Spleen (tissue), 11 donors: ENCODE data around the gene C2CD2L. TPM values are rescaled to one million over a fixed set of nuclear protein-coding genes. Genes with fewer than 3 reads are reported as not detected.

ENCODE experiments used
- DNase-seq: peaks from one replicate; pipeline ENCODE4 v3.0.0-alpha.2; 2020
- H3K27ac ChIP-seq, 8 donors: fragments of 200-600 bp; sonication (generic) in 7 of 8; 1 replicate in 4 of 8; 2 replicates in 4 of 8; pipeline versions ENCODE4 v1.5.0 to v1.8.0; 2016 to 2021; ENCODE audit warnings: inconsistent platforms in 4 of 8, mild to moderate bottlenecking in 4 of 8, moderate library complexity in 1 of 8
- H3K27me3 ChIP-seq, 7 donors: fragments of 200-600 bp; sonication (generic) in 6 of 7; replicated peaks in 1 of 7; 1 replicate in 4 of 7; 2 replicates in 3 of 7; pipeline versions ENCODE4 v1.5.0 to v1.8.0; 2016 to 2021; ENCODE audit warnings: inconsistent platforms in 3 of 7, mild to moderate bottlenecking in 1 of 7
- H3K36me3 ChIP-seq, 6 donors: fragments of 200-600 bp; sonication (generic) in 5 of 6; 1 replicate in 4 of 6; 2 replicates in 2 of 6; pipeline versions ENCODE4 v1.5.0 to v1.8.0; 2016 to 2021; ENCODE audit warnings: inconsistent platforms in 2 of 6
- H3K4me1 ChIP-seq, 6 donors: fragments of 200-600 bp; sonication (generic) in 5 of 6; 1 replicate in 3 of 6; 2 replicates in 3 of 6; pipeline versions ENCODE4 v1.5.0 to v1.8.0; 2016 to 2021; ENCODE audit warnings: inconsistent platforms in 3 of 6
- H3K4me3 ChIP-seq, 8 donors: fragments of 200-600 bp; sonication (generic) in 7 of 8; 1 replicate in 4 of 8; 2 replicates in 4 of 8; pipeline versions ENCODE4 v1.5.0 to v1.8.0; 2016 to 2021; ENCODE audit warnings: inconsistent platforms in 4 of 8, mild to moderate bottlenecking in 4 of 8, moderate library complexity in 2 of 8
- H3K9me3 ChIP-seq, 8 donors: fragments of 200-600 bp; sonication (generic) in 7 of 8; 1 replicate in 4 of 8; 2 replicates in 4 of 8; pipeline versions ENCODE4 v1.5.0 to v1.8.0; 2016 to 2021; ENCODE audit warnings: inconsistent platforms in 4 of 8
- POLR2A ChIP-seq, 3 donors: fragments of 450-650 bp; IDR thresholded peaks; one replicate each; pipeline ENCODE4 v1.5.1; 2017; ENCODE audit warnings: antibody characterized with exemption in 3 of 3, mild to moderate bottlenecking in 1 of 3
- POLR2AphosphoS5 ChIP-seq, 3 donors: sonication (generic); formaldehyde crosslinking; IDR thresholded peaks; one replicate each; pipeline ENCODE4 v1.5.1; 2017; ENCODE audit warnings: antibody characterized with exemption in 3 of 3
- WGBS, 5 donors: extraction: QIAGEN DNeasy Blood & Tissue Kit in 3 of 5; methylation state at CpG; one replicate each; pipeline versions ENCODE4 v1.1.5 to v1.1.7; 2013 to 2018; 5-methylcytosine and 5-hydroxymethylcytosine counted together
- intact Hi-C: fragments of 100-400 bp; cut with DNase I; formaldehyde crosslinking; loops from one replicate; pipeline ENCODE4 v1.15.0; 2023; ENCODE audit warnings: low total_unique reads
- polyA plus RNA-seq, 3 donors: library from polyadenylated mRNA; stranded (reverse); fragments of 200-250 nt; gene quantifications; one replicate each; pipeline ENCODE4 v1.2.1, GENCODE V29; 2013
- total RNA-seq, 7 donors: library from RNA; depleted of rRNA in 3 of 7; stranded (reverse); fragments of >200 nt in 3 of 7; fragmentation: NEBNext Ultra II Directional in 4 of 7; extraction: Animal tissue kit (Norgen Biotek cat#: 25700) in 4 of 7; gene quantifications; one replicate each; pipeline versions ENCODE4 v1.1.0 to v1.2.1, GENCODE V29; 2016 to 2021
- TF ChIP-seq, protein P1 (sequence below), 11 experiments: fragments of 200-600 bp in 7 of 11; fragments of 450-650 bp in 4 of 11; sonication (generic) in 4 of 11; IDR thresholded peaks in 8 of 11; conservative IDR thresholded peaks in 3 of 11; 1 replicate in 7 of 11; 2 replicates in 4 of 11; pipeline versions ENCODE4 v1.4.0 to v1.8.0; 2016 to 2021; ENCODE audit warnings: antibody characterized with exemption in 11 of 11, inconsistent platforms in 4 of 11, mild to moderate bottlenecking in 1 of 11
- donor health status: healthy with polysubstance abuse.
- donor health status: DM: no; HTN: no; CAD: no; lungs with moderate emphysema.
- donor health status: DM: no; HTN: no; CAD: no.
- donor health status: Bipolar disorder and iron deficiency.
- donor health status: healthy.
- donor health status: DM: no; HTN: no; CAD: no.
- donor health status: DM: yes; HTN: yes; CAD: no.

C2CD2L gene
- total and polyA plus RNA-seq, 10 donors = 5.8 to 19.6 (median 15.7) TPM

DNA sequence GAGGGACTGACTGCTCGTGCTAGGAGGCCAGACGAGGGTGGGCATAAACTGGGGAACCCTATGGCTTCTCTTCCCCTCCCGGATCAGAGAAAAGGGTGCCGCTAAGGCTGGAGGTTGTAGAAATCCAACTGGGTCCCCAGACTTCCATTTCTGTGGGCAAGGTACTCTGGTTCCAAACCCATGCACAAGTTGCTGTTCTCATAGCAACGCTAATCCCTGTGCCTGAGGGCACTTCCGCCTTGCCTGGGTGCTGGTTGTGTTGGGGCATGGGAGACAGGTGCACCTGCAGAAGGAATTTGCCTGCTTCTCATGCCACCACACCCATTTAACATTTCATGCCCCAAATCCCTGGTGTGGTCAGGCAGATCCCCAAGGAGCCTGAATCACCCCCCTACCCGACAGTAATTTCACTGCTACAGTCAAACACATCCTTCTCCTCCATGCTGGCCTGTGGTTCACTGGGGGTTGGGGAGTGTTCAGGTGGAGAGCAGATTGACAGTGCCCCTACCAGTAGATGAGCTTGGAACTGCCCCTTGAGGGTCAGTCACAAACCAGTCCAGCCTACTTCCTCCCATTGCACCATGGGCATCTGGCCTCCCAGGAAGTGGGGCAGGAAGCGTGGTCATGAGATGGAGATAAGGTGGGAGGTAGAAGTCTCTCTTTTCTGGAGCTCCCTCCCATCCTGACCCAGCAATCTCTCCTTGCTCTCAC, 1.2 kb downstream of the C2CD2L start:
- TF ChIP-seq, protein P1, sequence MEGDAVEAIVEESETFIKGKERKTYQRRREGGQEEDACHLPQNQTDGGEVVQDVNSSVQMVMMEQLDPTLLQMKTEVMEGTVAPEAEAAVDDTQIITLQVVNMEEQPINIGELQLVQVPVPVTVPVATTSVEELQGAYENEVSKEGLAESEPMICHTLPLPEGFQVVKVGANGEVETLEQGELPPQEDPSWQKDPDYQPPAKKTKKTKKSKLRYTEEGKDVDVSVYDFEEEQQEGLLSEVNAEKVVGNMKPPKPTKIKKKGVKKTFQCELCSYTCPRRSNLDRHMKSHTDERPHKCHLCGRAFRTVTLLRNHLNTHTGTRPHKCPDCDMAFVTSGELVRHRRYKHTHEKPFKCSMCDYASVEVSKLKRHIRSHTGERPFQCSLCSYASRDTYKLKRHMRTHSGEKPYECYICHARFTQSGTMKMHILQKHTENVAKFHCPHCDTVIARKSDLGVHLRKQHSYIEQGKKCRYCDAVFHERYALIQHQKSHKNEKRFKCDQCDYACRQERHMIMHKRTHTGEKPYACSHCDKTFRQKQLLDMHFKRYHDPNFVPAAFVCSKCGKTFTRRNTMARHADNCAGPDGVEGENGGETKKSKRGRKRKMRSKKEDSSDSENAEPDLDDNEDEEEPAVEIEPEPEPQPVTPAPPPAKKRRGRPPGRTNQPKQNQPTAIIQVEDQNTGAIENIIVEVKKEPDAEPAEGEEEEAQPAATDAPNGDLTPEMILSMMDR (IDR thresholded peaks at IDR 0.05 in 8 of 11, conservative IDR thresholded peaks at IDR 0.05 in 3 of 11) = no peak
- no peak for TF ChIP-seq POLR2AphosphoS5 (IDR thresholded peaks at IDR 0.05)
- TF ChIP-seq POLR2A (IDR thresholded peaks at IDR 0.05) = no peak
- no peaks in the 10 kb centered on the region for H3K27me3 ChIP-seq
- H3K36me3 ChIP-seq = peaks cover 0 to 40% (median 25%) of the 10 kb centered on the region in 6 donors
- H3K27ac ChIP-seq = peak overlapping the region in 7 of 8 donors; percentile 79 to 94 (median 86)
- 10 to 18% (median 16%) methylated on average over 7 to 8 of the region's 8 CpGs for WGBS, 5 donors
- H3K9me3 ChIP-seq = no peaks in the 10 kb centered on the region
- H3K4me3 ChIP-seq = peak overlapping the region; percentile 82 to 99 (median 96)
- intact Hi-C loops = no loop called here
- peak; percentile 85 for DNase-seq
- H3K4me1 ChIP-seq = peaks cover 20 to 64% (median 45%) of the 10 kb centered on the region in 6 donors

GRCh38 chr11:119108857-119109221, 1.7 kb downstream of the C2CD2L start:
- peak; percentile 21 for DNase-seq
- H3K4me3 ChIP-seq = peak overlapping the region in 7 of 8 donors; percentile 82 to 99 (median 95)
- TF ChIP-seq, protein P1 (IDR thresholded peaks at IDR 0.05 in 8 of 11, conservative IDR thresholded peaks at IDR 0.05 in 3 of 11) = no peak
- TF ChIP-seq POLR2A (IDR thresholded peaks at IDR 0.05) (no peak), POLR2AphosphoS5 (IDR thresholded peaks at IDR 0.05) (no peak)
- intact Hi-C loops = no loop called here
- peak overlapping the region in 5 of 8 donors; percentile 85 to 94 (median 90) for H3K27ac ChIP-seq
- H3K9me3 ChIP-seq = no peaks in the 10 kb centered on the region
- H3K27me3 ChIP-seq = no peaks in the 10 kb centered on the region
- H3K36me3 ChIP-seq = peaks cover 0 to 45% (median 31%) of the 10 kb centered on the region in 6 donors
- H3K4me1 ChIP-seq = peaks cover 19 to 60% (median 41%) of the 10 kb centered on the region in 6 donors
- WGBS, 5 donors = 67 to 89% (median 82%) methylated on average over 2 of the region's 2 CpGs

GRCh38 chr11:119109843-119110242, 2.7 kb downstream of the C2CD2L start:
- intact Hi-C loops = no loop called here
- peaks cover 0 to 55% (median 40%) of the 10 kb centered on the region in 6 donors for H3K36me3 ChIP-seq
- WGBS, 5 donors = 89 to 100% (median 95%) methylated on average over 2 to 3 of the region's 3 CpGs
- no peak for TF ChIP-seq POLR2AphosphoS5 (IDR thresholded peaks at IDR 0.05)
- TF ChIP-seq, protein P1 (IDR thresholded peaks at IDR 0.05 in 8 of 11, conservative IDR thresholded peaks at IDR 0.05 in 3 of 11) = no peak
- no peak for TF ChIP-seq POLR2A (IDR thresholded peaks at IDR 0.05)
- no peaks in the 10 kb centered on the region for H3K27me3 ChIP-seq
- H3K4me3 ChIP-seq = no peak overlapping the region
- no peaks in the 10 kb centered on the region for H3K9me3 ChIP-seq
- peak overlapping the region in 1 of 8 donors; percentile 94 for H3K27ac ChIP-seq
- peak; percentile 63 for DNase-seq
- peaks cover 19 to 66% (median 43%) of the 10 kb centered on the region in 6 donors for H3K4me1 ChIP-seq

DNA sequence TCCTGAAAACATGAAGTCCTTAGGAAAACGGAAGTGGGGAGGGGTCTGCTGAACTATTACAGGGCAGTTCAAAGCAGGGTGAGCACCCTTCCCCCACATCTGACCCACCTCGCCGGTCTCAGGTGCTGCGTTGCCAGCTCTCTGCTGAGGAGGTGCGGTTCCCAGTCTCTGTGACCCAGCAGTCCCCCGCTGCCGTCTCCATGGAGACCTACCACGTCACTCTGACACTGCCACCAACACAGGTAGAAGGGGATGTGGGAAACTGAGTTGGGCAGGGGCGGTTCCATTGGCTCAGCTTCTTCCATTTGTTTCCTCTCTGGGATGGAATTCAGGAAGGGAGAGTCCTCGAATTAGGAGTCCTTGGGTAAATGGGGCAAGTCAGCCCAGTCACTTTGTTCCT, 3.3 kb downstream of the C2CD2L start:
- DNase-seq = no peak
- no peaks in the 10 kb centered on the region for H3K9me3 ChIP-seq
- intact Hi-C loops = no loop called here
- TF ChIP-seq POLR2AphosphoS5 (IDR thresholded peaks at IDR 0.05) (no peak), POLR2A (IDR thresholded peaks at IDR 0.05) (no peak)
- TF ChIP-seq, protein P1 (IDR thresholded peaks at IDR 0.05 in 8 of 11, conservative IDR thresholded peaks at IDR 0.05 in 3 of 11) = no peak
- no peak overlapping the region for H3K27ac ChIP-seq
- H3K27me3 ChIP-seq = no peaks in the 10 kb centered on the region
- peaks cover 0 to 61% (median 41%) of the 10 kb centered on the region in 6 donors for H3K36me3 ChIP-seq
- WGBS, 5 donors = 78 to 94% (median 86%) methylated on average over 9 to 10 of the region's 10 CpGs
- no peak overlapping the region for H3K4me3 ChIP-seq
- peaks cover 19 to 72% (median 47%) of the 10 kb centered on the region in 6 donors for H3K4me1 ChIP-seq
